Measurements from ENCODE around the gene SGPP2. TPM values are rescaled to one million over a fixed set of nuclear protein-coding genes. Genes with fewer than 3 reads are reported as not detected.
A peak's percentile ranks its signal among the peaks of the same experiment; 100 is the strongest.

The SGPP2 gene
- total RNA-seq, 6 experiments from 2014 or later: not detected

DNA sequence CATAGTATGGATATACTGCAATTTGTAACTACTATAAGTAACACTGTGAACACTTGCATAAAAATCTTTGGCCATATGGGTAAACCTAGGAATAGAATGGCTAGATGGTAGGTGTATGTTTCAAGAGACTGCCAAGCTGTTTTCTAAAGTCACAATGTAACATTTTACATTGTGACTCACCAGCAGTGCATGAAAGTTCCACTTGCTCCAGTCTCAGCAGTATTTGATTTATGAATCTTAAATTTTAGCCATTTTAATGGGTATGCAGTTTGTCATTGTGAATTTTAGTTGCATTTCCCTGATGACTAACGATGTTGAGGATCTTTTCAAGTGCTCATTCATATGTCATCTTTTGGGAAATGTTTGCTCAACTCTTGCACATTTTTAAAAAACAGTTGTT is 145.5 kb downstream of the SGPP2 start:
- Mint-ChIP-seq H3K27me3 (ENCODE audit: insufficient read depth) (no peaks in the 10 kb centered on the region), H3K9me3 (no peaks in the 10 kb centered on the region), H3K36me3 (ENCODE audit: low read depth) (peaks cover 30% of the 10 kb centered on the region), H3K4me1 (ENCODE audit: low read depth) (peaks cover 60% of the 10 kb centered on the region), H3K27ac (peak overlapping the region; percentile 17; the same call in 1 of the 2 replicates), H3K4me3 (no peak overlapping the region; the same call in 1 of the 2 replicates)
- DNase-seq: peak; percentile 65
- TF ChIP-seq, protein P1, sequence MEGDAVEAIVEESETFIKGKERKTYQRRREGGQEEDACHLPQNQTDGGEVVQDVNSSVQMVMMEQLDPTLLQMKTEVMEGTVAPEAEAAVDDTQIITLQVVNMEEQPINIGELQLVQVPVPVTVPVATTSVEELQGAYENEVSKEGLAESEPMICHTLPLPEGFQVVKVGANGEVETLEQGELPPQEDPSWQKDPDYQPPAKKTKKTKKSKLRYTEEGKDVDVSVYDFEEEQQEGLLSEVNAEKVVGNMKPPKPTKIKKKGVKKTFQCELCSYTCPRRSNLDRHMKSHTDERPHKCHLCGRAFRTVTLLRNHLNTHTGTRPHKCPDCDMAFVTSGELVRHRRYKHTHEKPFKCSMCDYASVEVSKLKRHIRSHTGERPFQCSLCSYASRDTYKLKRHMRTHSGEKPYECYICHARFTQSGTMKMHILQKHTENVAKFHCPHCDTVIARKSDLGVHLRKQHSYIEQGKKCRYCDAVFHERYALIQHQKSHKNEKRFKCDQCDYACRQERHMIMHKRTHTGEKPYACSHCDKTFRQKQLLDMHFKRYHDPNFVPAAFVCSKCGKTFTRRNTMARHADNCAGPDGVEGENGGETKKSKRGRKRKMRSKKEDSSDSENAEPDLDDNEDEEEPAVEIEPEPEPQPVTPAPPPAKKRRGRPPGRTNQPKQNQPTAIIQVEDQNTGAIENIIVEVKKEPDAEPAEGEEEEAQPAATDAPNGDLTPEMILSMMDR (IDR thresholded peaks at IDR 0.05): no peak

DNA sequence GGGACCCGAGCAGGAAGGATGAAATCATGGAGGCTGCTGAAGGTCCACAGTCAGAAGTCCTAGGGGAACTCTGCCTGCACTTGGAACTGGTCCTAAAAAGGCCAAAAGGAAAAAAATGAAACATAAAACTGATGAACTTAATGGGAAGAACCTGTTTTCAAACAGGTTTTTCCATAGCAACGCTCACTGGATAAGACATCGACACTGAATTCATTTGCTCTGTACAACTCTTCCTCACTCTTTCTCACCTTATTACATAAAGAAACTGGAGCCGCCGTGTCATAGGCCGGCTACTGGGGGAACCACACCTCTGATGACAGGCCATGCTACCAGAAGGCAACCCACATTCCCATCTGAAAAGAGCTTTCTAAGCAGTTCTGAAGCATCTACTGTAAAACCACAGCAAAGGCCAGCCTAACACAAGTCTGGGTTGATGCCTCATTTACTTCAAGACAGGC is 147.9 kb downstream of the SGPP2 start:
- TF ChIP-seq, protein P1 (IDR thresholded peaks at IDR 0.05): no peak

DNA sequence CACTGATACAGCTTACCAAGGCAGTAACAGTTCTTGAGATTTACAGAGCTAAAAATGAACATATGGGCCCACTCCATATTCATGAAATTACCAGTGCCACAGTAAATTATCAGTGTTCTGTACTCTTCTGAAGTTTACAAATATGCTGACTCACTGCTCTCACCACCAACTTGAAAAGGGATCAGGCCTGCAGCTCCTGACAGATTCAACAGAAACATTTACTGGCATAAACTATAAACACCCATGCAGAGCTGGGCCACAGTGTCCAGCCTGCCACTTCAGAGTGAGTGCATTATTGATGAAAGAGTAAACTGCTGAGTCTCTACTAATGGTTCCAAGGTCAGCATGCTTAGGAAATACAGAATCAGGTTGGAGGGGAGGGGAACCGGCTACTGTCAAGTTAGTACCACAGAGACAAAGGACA is 148.4 kb downstream of the SGPP2 start:
- H3K27ac Mint-ChIP-seq: peak overlapping the region; percentile 77

More for the DNA sequence above, 147.9 kb downstream of the SGPP2 start:
- H3K36me3 Mint-ChIP-seq (ENCODE audit: low read depth): peaks cover 22% of the 10 kb centered on the region
- H3K27me3 Mint-ChIP-seq (ENCODE audit: insufficient read depth): no peaks in the 10 kb centered on the region
- H3K9me3 Mint-ChIP-seq: no peaks in the 10 kb centered on the region
- no peak overlapping the region for H3K4me3 Mint-ChIP-seq
- DNase-seq: no peak
- peak overlapping the region; percentile 77 for H3K27ac Mint-ChIP-seq
- peaks cover 74% of the 10 kb centered on the region for H3K4me1 Mint-ChIP-seq (ENCODE audit: low read depth)

DNA sequence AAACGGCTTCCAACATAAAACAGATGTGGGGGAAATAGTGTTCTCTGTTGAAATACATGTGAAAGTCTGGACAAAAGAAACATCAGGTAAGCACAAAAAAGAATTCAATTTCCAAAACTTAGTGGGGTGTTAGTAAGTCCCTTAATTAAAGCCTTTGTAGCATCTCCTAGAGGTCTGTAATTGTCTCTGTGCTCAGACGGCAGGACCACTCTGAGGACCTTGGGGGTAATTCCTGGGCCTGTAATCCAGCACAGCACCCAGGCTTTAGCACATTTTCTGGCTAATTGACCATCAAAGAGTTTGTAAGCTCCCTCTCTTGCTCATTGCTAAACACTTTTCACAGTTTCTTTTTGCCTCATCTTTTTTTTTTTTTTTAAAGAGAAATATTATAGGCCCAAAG is 151.3 kb downstream of the SGPP2 start:
- Mint-ChIP-seq H3K27ac (no peak overlapping the region), H3K4me1 (ENCODE audit: low read depth) (peaks cover 76% of the 10 kb centered on the region), H3K9me3 (no peaks in the 10 kb centered on the region), H3K27me3 (ENCODE audit: insufficient read depth) (no peaks in the 10 kb centered on the region), H3K4me3 (no peak overlapping the region), H3K36me3 (ENCODE audit: low read depth) (peaks cover 22% of the 10 kb centered on the region)
- no peak for DNase-seq
- TF ChIP-seq, protein P1 (IDR thresholded peaks at IDR 0.05): no peak

More for the DNA sequence above, 148.4 kb downstream of the SGPP2 start:
- Mint-ChIP-seq H3K9me3 (no peaks in the 10 kb centered on the region), H3K4me1 (ENCODE audit: low read depth) (peaks cover 78% of the 10 kb centered on the region), H3K36me3 (ENCODE audit: low read depth) (peaks cover 22% of the 10 kb centered on the region), H3K4me3 (no peak overlapping the region), H3K27me3 (ENCODE audit: insufficient read depth) (no peaks in the 10 kb centered on the region)
- TF ChIP-seq, protein P1 (IDR thresholded peaks at IDR 0.05): no peak
- DNase-seq: peak; percentile 52

DNA sequence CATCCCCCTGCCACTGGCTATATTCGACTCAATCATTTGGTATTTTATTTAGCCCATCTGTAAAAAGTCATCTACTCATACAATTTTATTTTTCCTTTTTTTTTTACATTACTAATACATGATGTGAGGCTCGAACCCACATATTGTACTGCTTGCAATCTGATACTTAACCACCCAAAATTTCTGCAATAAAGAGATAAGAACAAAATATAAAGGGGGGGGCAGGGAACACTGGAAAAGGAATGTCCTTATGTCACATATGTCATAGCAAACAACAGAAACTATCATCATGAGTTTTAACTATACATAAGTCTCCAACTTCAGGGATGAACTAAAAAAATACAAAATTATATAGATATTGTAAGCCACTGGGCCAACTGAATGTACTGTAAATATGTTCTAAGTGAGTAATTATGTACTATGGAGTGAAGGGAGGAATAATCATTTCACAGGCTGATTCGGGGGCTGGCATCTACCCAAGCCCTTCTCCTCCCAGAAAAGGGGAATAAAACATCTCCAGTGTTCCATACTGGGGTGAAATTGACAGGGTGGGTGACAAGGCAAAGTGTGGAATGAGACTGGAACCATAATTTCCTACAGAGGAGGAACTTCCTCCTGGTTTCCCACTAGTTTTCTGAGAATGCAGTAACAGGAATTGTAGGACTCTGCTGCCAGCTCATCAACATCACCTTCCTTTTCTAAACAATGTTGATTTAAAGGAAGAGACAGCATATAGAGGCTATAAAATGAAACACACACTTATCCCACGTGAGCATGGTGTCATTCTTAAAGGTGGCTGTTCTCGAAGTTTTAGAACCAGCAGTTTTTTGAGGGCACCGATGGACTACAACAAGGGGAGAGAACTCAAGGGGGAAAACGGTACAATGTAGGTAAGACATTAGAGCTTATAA is 152.1 kb downstream of the SGPP2 start:
- DNase-seq: peak; percentile 5
- Mint-ChIP-seq H3K36me3 (ENCODE audit: low read depth) (peaks cover 15% of the 10 kb centered on the region), H3K27me3 (ENCODE audit: insufficient read depth) (no peaks in the 10 kb centered on the region), H3K27ac (peak overlapping the region; percentile 73), H3K4me1 (ENCODE audit: low read depth) (peaks cover 68% of the 10 kb centered on the region), H3K9me3 (no peaks in the 10 kb centered on the region), H3K4me3 (no peak overlapping the region)
- TF ChIP-seq, protein P1 (IDR thresholded peaks at IDR 0.05): no peak
